Activated CD4-positive, alpha-beta memory T cell treated with anti-CD3 and anti-CD28 coated beads, Interleukin-2, amount 10 ng/mL, durations not matched to agents 7 days and 5 days (primary cell): ENCODE measurements around the gene CKMT2. TPM values are rescaled to one million over a fixed set of nuclear protein-coding genes. Genes with fewer than 3 reads are reported as not detected.

Experiments
- CTCF ChIA-PET: fragments of 350-600 bp; sonication (Branson Sonifier 250); formaldehyde crosslinking; loops from one replicate; lab custom pipeline; 2021; ENCODE audit warnings: antibody characterized with exemption, inconsistent platforms; lab: Charles Lee
- POLR2A ChIA-PET: fragments of 350-600 bp; sonication (Branson Sonifier 250); formaldehyde crosslinking; loops from one replicate; lab custom pipeline; 2021; ENCODE audit warnings: antibody characterized with exemption; lab: Charles Lee
- DNase-seq: peaks from one replicate; pipeline ENCODE4 v3.0.0-alpha.2; 2020
- H3K27ac Mint-ChIP-seq: one replicate; pipeline ENCODE4 v1.8.0; 2021; ENCODE audit warnings: mild to moderate bottlenecking, mixed read lengths
- H3K27me3 Mint-ChIP-seq: one replicate; pipeline ENCODE4 v1.8.0; 2021; ENCODE audit warnings: mixed read lengths
- H3K36me3 Mint-ChIP-seq: one replicate; pipeline ENCODE4 v1.8.0; 2021; ENCODE audit warnings: low read depth, mixed read lengths
- H3K4me1 Mint-ChIP-seq: one replicate; pipeline ENCODE4 v1.8.0; 2021; ENCODE audit warnings: mixed read lengths
- H3K4me3 Mint-ChIP-seq: one replicate; pipeline ENCODE4 v1.8.0; 2021; ENCODE audit warnings: mild to moderate bottlenecking, mixed read lengths
- H3K9me3 Mint-ChIP-seq: one replicate; pipeline ENCODE4 v1.8.0; 2021; ENCODE audit warnings: mixed read lengths
- total RNA-seq, 2 experiments: library from RNA; stranded (reverse); gene quantifications; one replicate each; pipeline ENCODE4 v1.2.3, GENCODE V29; 2021

CKMT2 gene
- total RNA-seq, 2 experiments from 2014 or later, result not detected

GRCh38 chr5:81203729-81204128, 29.4 kb upstream of the CKMT2 start:
- CTCF ChIA-PET, result interaction anchor here (0.8 to 4.0 kb wide), 3 partner anchors 10 to 15 kb away, joined by 3 to 22 read pairs (median 3); no protein-coding TSS in a partner anchor
- POLR2A ChIA-PET, result no interaction called here
- DNase-seq, result no peak

GRCh38 chr5:81204205-81204604, 28.9 kb upstream of the CKMT2 start:
- DNase-seq, result no peak
- Mint-ChIP-seq H3K4me3 (no peak overlapping the region), H3K27me3 (no peaks in the 10 kb centered on the region), H3K27ac (no peak overlapping the region), H3K4me1 (no peaks in the 10 kb centered on the region), H3K9me3 (no peaks in the 10 kb centered on the region), H3K36me3 (no peaks in the 10 kb centered on the region)
- CTCF ChIA-PET, result interaction anchor here (4.0 kb wide), 1 partner anchor 10 kb away, joined by 22 read pairs; no protein-coding TSS in a partner anchor
- POLR2A ChIA-PET, result no interaction called here

More at GRCh38 chr5:81203729-81204128, 29.4 kb upstream of the CKMT2 start:
- H3K27me3 Mint-ChIP-seq, result no peaks in the 10 kb centered on the region
- no peaks in the 10 kb centered on the region for H3K4me1 Mint-ChIP-seq
- no peaks in the 10 kb centered on the region for H3K36me3 Mint-ChIP-seq
- H3K27ac Mint-ChIP-seq, result no peak overlapping the region
- no peak overlapping the region for H3K4me3 Mint-ChIP-seq
- H3K9me3 Mint-ChIP-seq, result no peaks in the 10 kb centered on the region

- H3K27ac Mint-ChIP-seq, result no peak overlapping the region
- H3K4me1 Mint-ChIP-seq, result no peaks in the 10 kb centered on the region
- no peaks in the 10 kb centered on the region for H3K9me3 Mint-ChIP-seq
- H3K36me3 Mint-ChIP-seq, result no peaks in the 10 kb centered on the region
- no peaks in the 10 kb centered on the region for H3K27me3 Mint-ChIP-seq
- no peak overlapping the region for H3K4me3 Mint-ChIP-seq
- CTCF ChIA-PET, result interaction anchor here (0.9 to 4.0 kb wide), 4 partner anchors 11 to 94 kb away, joined by 3 to 22 read pairs (median 4); no protein-coding TSS in a partner anchor
- POLR2A ChIA-PET, result interaction anchor here (0.7 kb wide), 1 partner anchor 10 kb away, joined by 3 read pairs; no protein-coding TSS in a partner anchor
- DNase-seq, result no peak
Observed at GRCh38 chr5:81205058-81205457, 28.1 kb upstream of the CKMT2 start.

- Mint-ChIP-seq H3K27ac (no peak overlapping the region), H3K27me3 (no peaks in the 10 kb centered on the region), H3K36me3 (no peaks in the 10 kb centered on the region), H3K4me3 (no peak overlapping the region), H3K9me3 (no peaks in the 10 kb centered on the region), H3K4me1 (peaks cover under 1% of the 10 kb centered on the region)
- CTCF ChIA-PET, result interaction anchor here (2.4 to 4.0 kb wide), 2 partner anchors 13 to 92 kb away, joined by 5 to 22 read pairs; no protein-coding TSS in a partner anchor
- DNase-seq, result no peak
- POLR2A ChIA-PET, result no interaction called here
Observed at GRCh38 chr5:81207009-81207408, 26.1 kb upstream of the CKMT2 start.

GRCh38 chr5:81208904-81209303, 24.2 kb upstream of the CKMT2 start:
- ChIA-PET POLR2A (no interaction called here), CTCF (interaction anchor here (0.9 kb wide), 1 partner anchor 43 kb away, joined by 3 read pairs; no protein-coding TSS in a partner anchor)
- no peaks in the 10 kb centered on the region for H3K9me3 Mint-ChIP-seq
- H3K4me3 Mint-ChIP-seq, result no peak overlapping the region
- H3K27ac Mint-ChIP-seq, result no peak overlapping the region
- H3K27me3 Mint-ChIP-seq, result no peaks in the 10 kb centered on the region
- DNase-seq, result no peak
- H3K36me3 Mint-ChIP-seq, result no peaks in the 10 kb centered on the region
- peaks cover 9% of the 10 kb centered on the region for H3K4me1 Mint-ChIP-seq

GRCh38 chr5:81209386-81209785, 23.7 kb upstream of the CKMT2 start:
- no peaks in the 10 kb centered on the region for H3K9me3 Mint-ChIP-seq
- H3K36me3 Mint-ChIP-seq, result no peaks in the 10 kb centered on the region
- no peak overlapping the region for H3K4me3 Mint-ChIP-seq
- peaks cover 9% of the 10 kb centered on the region for H3K4me1 Mint-ChIP-seq
- no peak overlapping the region for H3K27ac Mint-ChIP-seq
- H3K27me3 Mint-ChIP-seq, result no peaks in the 10 kb centered on the region
- CTCF ChIA-PET, result interaction anchor here (0.6 kb wide), 1 partner anchor 14 kb away, joined by 4 read pairs; no protein-coding TSS in a partner anchor
- POLR2A ChIA-PET, result no interaction called here
- no peak for DNase-seq

GRCh38 chr5:81209869-81210493, 23.1 kb upstream of the CKMT2 start:
- POLR2A ChIA-PET, result no interaction called here
- Mint-ChIP-seq H3K27ac (no peak overlapping the region), H3K36me3 (no peaks in the 10 kb centered on the region), H3K4me3 (no peak overlapping the region), H3K4me1 (peaks cover 9% of the 10 kb centered on the region), H3K9me3 (no peaks in the 10 kb centered on the region), H3K27me3 (no peaks in the 10 kb centered on the region)
- DNase-seq, result no peak
- CTCF ChIA-PET, result interaction anchor here (0.6 kb wide), 1 partner anchor 15 kb away, joined by 4 read pairs; no protein-coding TSS in a partner anchor

GRCh38 chr5:81212211-81212751, 20.8 kb upstream of the CKMT2 start:
- POLR2A ChIA-PET, result no interaction called here
- Mint-ChIP-seq H3K4me1 (peaks cover 9% of the 10 kb centered on the region), H3K36me3 (no peaks in the 10 kb centered on the region), H3K27ac (no peak overlapping the region), H3K27me3 (no peaks in the 10 kb centered on the region), H3K4me3 (no peak overlapping the region), H3K9me3 (no peaks in the 10 kb centered on the region)
- CTCF ChIA-PET, result no interaction called here
- DNase-seq, result no peak

- no peak overlapping the region for H3K4me3 Mint-ChIP-seq
- H3K9me3 Mint-ChIP-seq, result no peaks in the 10 kb centered on the region
- H3K27ac Mint-ChIP-seq, result no peak overlapping the region
- ChIA-PET POLR2A (no interaction called here), CTCF (no interaction called here)
- DNase-seq, result no peak
- no peaks in the 10 kb centered on the region for H3K36me3 Mint-ChIP-seq
- peaks cover 9% of the 10 kb centered on the region for H3K4me1 Mint-ChIP-seq
- no peaks in the 10 kb centered on the region for H3K27me3 Mint-ChIP-seq
Observed at GRCh38 chr5:81213070-81213469, 20.1 kb upstream of the CKMT2 start.

GRCh38 chr5:81214848-81215247, 18.3 kb upstream of the CKMT2 start:
- H3K27me3 Mint-ChIP-seq, result no peaks in the 10 kb centered on the region
- no peak overlapping the region for H3K27ac Mint-ChIP-seq
- no peak overlapping the region for H3K4me3 Mint-ChIP-seq
- no peak for DNase-seq
- CTCF ChIA-PET, result no interaction called here
- no peaks in the 10 kb centered on the region for H3K9me3 Mint-ChIP-seq
- peaks cover 9% of the 10 kb centered on the region for H3K4me1 Mint-ChIP-seq
- POLR2A ChIA-PET, result no interaction called here
- peaks cover 2% of the 10 kb centered on the region for H3K36me3 Mint-ChIP-seq

- no peak overlapping the region for H3K27ac Mint-ChIP-seq
- CTCF ChIA-PET, result interaction anchor here (1.4 kb wide), 1 partner anchor 9 kb away, joined by 4 read pairs; no protein-coding TSS in a partner anchor
- H3K36me3 Mint-ChIP-seq, result peaks cover 2% of the 10 kb centered on the region
Observed at GRCh38 chr5:81216152-81216551, 17.0 kb upstream of the CKMT2 start.

GRCh38 chr5:81219389-81219788, 13.7 kb upstream of the CKMT2 start:
- no peaks in the 10 kb centered on the region for H3K9me3 Mint-ChIP-seq
- peaks cover 2% of the 10 kb centered on the region for H3K36me3 Mint-ChIP-seq
- DNase-seq, result no peak
- H3K27ac Mint-ChIP-seq, result no peak overlapping the region
- H3K4me3 Mint-ChIP-seq, result no peak overlapping the region
- no peaks in the 10 kb centered on the region for H3K27me3 Mint-ChIP-seq
- CTCF ChIA-PET, result no interaction called here
- POLR2A ChIA-PET, result no interaction called here
- no peaks in the 10 kb centered on the region for H3K4me1 Mint-ChIP-seq

More at GRCh38 chr5:81216152-81216551, 17.0 kb upstream of the CKMT2 start:
- DNase-seq, result no peak
- no peaks in the 10 kb centered on the region for H3K9me3 Mint-ChIP-seq
- POLR2A ChIA-PET, result no interaction called here
- no peaks in the 10 kb centered on the region for H3K27me3 Mint-ChIP-seq
- H3K4me1 Mint-ChIP-seq, result peaks cover 9% of the 10 kb centered on the region
- no peak overlapping the region for H3K4me3 Mint-ChIP-seq

- no peak overlapping the region for H3K4me3 Mint-ChIP-seq
- no peaks in the 10 kb centered on the region for H3K27me3 Mint-ChIP-seq
- ChIA-PET POLR2A (no interaction called here), CTCF (no interaction called here)
- H3K4me1 Mint-ChIP-seq, result no peaks in the 10 kb centered on the region
- peaks cover 2% of the 10 kb centered on the region for H3K36me3 Mint-ChIP-seq
- H3K9me3 Mint-ChIP-seq, result no peaks in the 10 kb centered on the region
- no peak overlapping the region for H3K27ac Mint-ChIP-seq
- DNase-seq, result no peak
Observed at GRCh38 chr5:81222285-81222684, 10.8 kb upstream of the CKMT2 start.
